MM.1S (cell line): ENCODE results near the gene ZNF121.

Experiments used
- EZH2phosphoT487 ChIP-seq: fragments of 300-600 bp; sonication (generic); IDR thresholded peaks from 2 replicates; pipeline ENCODE4 v1.6.1; 2018; ENCODE audit warnings: antibody characterized with exemption, low read length
- TF ChIP-seq, protein P1 (sequence below): fragments of 300-600 bp; sonication (generic); IDR thresholded peaks from 2 replicates; pipeline ENCODE4 v1.5.1; 2016; ENCODE audit warnings: antibody characterized with exemption, low read length, mixed read lengths

DNA sequence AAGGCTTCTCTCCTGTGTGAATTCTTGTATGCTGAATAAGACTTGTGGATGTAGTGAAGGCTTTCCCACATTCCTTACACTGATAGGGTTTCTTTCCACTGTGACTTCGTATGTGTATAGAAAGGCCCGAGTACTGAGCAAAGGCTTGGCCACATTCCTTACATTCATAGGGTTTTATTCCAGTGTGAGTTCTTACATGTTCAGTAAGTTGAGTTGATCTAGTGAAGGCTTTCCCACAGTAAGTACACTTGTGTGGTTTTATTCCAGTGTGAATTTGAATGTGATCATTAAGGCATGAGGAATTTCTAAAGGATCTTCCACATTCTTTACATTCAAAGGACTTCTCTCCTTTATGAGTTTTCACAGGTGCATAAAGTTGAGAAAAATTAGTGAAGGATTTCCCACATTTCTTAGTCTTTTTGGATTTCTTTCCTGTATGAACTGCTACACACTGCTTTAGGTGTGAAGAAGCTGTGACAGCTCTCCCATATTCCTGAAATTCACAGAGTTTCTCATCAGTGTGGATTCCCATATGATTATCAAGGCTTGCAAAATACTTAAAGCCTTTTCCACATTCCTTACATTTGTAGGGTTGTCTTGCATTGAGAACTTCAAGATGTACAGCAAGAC is 26.3 kb upstream of the ZNF121 start:
- TF ChIP-seq, protein P1, sequence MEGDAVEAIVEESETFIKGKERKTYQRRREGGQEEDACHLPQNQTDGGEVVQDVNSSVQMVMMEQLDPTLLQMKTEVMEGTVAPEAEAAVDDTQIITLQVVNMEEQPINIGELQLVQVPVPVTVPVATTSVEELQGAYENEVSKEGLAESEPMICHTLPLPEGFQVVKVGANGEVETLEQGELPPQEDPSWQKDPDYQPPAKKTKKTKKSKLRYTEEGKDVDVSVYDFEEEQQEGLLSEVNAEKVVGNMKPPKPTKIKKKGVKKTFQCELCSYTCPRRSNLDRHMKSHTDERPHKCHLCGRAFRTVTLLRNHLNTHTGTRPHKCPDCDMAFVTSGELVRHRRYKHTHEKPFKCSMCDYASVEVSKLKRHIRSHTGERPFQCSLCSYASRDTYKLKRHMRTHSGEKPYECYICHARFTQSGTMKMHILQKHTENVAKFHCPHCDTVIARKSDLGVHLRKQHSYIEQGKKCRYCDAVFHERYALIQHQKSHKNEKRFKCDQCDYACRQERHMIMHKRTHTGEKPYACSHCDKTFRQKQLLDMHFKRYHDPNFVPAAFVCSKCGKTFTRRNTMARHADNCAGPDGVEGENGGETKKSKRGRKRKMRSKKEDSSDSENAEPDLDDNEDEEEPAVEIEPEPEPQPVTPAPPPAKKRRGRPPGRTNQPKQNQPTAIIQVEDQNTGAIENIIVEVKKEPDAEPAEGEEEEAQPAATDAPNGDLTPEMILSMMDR = no peak
- no peak for TF ChIP-seq EZH2phosphoT487
